T-helper 2 cell treated with Interferon-gamma antibody and Interleukin-4, amounts not matched to agents 5 μg/mL and 100 μg/mL, for 36 hours (primary cell): ENCODE data around the gene KIF6.
"Not testable (repeated sequence)": the region's sequence is repeated elsewhere in the genome, so short reads cannot be mapped to it uniquely, and the experiment has no call there.

Experiments
- DNase-seq: peaks from one replicate; pipeline ENCODE4 v3.0.0; 2021; ENCODE audit warnings: low spot score
- H3K27ac Mint-ChIP-seq: one replicate; pipeline ENCODE4 v1.8.0; 2021; ENCODE audit warnings: mild to moderate bottlenecking, mixed read lengths
- H3K27me3 Mint-ChIP-seq: one replicate; pipeline ENCODE4 v1.8.0; 2021; ENCODE audit warnings: low read depth, mixed read lengths
- H3K36me3 Mint-ChIP-seq: one replicate; pipeline ENCODE4 v1.8.0; 2021; ENCODE audit warnings: low read depth, mixed read lengths
- H3K4me1 Mint-ChIP-seq: one replicate; pipeline ENCODE4 v1.8.0; 2021; ENCODE audit warnings: low read depth, mixed read lengths
- H3K4me3 Mint-ChIP-seq: one replicate; pipeline ENCODE4 v1.8.0; 2022; ENCODE audit warnings: mild to moderate bottlenecking, moderate library complexity, mixed read lengths
- H3K9me3 Mint-ChIP-seq: one replicate; pipeline ENCODE4 v1.8.0; 2021; ENCODE audit warnings: mixed read lengths

Gene KIF6

DNA sequence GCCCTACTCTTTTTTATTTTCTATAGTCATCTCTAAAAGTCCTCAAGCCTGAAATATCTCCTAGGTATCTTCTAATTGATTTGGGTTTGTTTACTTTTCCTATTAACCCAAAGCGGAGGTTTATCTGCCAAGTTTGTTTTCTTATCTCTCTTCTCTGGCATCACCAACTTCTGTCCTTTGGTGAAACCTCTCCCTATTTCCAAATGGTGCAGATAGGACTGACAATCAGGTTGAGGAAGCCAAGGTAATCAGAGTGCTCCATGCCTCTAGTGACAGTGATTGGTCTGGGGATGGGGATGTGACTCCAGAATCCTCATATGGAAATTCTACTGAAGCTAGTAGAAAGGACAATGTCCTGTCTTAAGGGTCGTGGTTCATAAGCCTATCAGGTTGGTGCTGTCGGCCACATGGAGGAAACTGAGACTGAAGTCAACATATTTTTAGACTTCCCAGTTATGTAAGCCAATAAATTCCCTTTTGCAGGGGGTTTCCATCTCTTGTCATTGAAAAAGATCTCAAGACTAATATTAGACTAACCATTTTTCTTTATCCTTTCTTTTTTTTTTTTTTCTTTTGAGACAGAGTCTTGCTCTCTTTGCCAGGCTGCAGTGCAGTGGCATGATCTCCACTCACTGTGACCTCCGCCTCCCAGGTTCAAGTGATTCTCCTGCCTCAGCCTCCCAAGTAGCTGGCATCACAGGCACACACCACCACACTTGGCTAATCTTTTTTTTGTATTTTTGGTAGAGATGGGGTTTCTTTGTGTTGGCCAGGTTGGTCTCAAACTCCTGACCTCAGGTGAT lies 28.0 kb downstream of the KIF6 start:
- Mint-ChIP-seq H3K4me1 (no peaks in the 10 kb centered on the region), H3K36me3 (no peaks in the 10 kb centered on the region), H3K4me3 (no peak overlapping the region), H3K27me3 (peaks cover 8% of the 10 kb centered on the region), H3K9me3 (no peaks in the 10 kb centered on the region), H3K27ac (no peak overlapping the region)
- DNase-seq = no peak

GRCh38 chr6:39695447-39695846 lies 29.8 kb downstream of the KIF6 start:
- Mint-ChIP-seq H3K9me3 (no peaks in the 10 kb centered on the region), H3K4me3 (no peak overlapping the region), H3K4me1 (no peaks in the 10 kb centered on the region), H3K27me3 (peaks cover 8% of the 10 kb centered on the region), H3K36me3 (no peaks in the 10 kb centered on the region), H3K27ac (no peak overlapping the region)
- no peak for DNase-seq

- Mint-ChIP-seq H3K9me3 (no peaks in the 10 kb centered on the region), H3K27ac (no peak overlapping the region), H3K27me3 (peaks cover 5% of the 10 kb centered on the region), H3K36me3 (no peaks in the 10 kb centered on the region), H3K4me3 (no peak overlapping the region), H3K4me1 (no peaks in the 10 kb centered on the region)
- no peak for DNase-seq
Observed at GRCh38 chr6:39693206-39693605, 32.0 kb downstream of the KIF6 start.

DNA sequence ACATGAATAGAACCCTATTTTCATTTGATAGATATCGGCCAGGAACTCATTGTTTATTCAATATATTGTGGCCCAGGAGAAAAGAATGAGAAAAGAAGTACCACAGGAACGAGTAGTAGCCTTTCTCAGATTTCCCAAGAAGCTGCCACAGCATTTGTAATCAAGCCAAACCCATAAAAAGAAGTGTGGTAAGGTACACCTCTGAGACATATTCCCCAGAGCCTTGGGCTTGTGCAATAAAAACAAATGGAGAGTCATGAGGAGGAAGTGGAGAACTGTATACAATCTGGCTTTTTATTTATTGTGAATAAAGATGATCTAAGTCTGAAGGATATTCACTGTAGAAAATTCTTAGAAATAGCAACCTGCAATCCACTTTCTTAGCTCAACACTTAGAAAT lies 36.7 kb downstream of the KIF6 start:
- Mint-ChIP-seq H3K27me3 (peaks cover 4% of the 10 kb centered on the region), H3K36me3 (no peaks in the 10 kb centered on the region), H3K9me3 (no peaks in the 10 kb centered on the region), H3K27ac (no peak overlapping the region), H3K4me3 (no peak overlapping the region), H3K4me1 (no peaks in the 10 kb centered on the region)
- DNase-seq = no peak

- H3K4me1 Mint-ChIP-seq = no peaks in the 10 kb centered on the region
- H3K4me3 Mint-ChIP-seq = no peak overlapping the region
- H3K27ac Mint-ChIP-seq = no peak overlapping the region
- peaks cover 3% of the 10 kb centered on the region for H3K27me3 Mint-ChIP-seq
- no peaks in the 10 kb centered on the region for H3K36me3 Mint-ChIP-seq
- no peaks in the 10 kb centered on the region for H3K9me3 Mint-ChIP-seq
- no peak for DNase-seq
Observed at GRCh38 chr6:39686976-39687375, 38.2 kb downstream of the KIF6 start.

GRCh38 chr6:39685938-39686337 lies 39.3 kb downstream of the KIF6 start:
- Mint-ChIP-seq H3K4me1 (no peaks in the 10 kb centered on the region), H3K27me3 (peaks cover 3% of the 10 kb centered on the region), H3K9me3 (no peaks in the 10 kb centered on the region), H3K27ac (no peak overlapping the region), H3K4me3 (no peak overlapping the region), H3K36me3 (no peaks in the 10 kb centered on the region)
- no peak for DNase-seq

- Mint-ChIP-seq H3K27me3 (peaks cover 3% of the 10 kb centered on the region), H3K4me1 (no peaks in the 10 kb centered on the region), H3K9me3 (no peaks in the 10 kb centered on the region), H3K4me3 (no peak overlapping the region), H3K36me3 (no peaks in the 10 kb centered on the region), H3K27ac (no peak overlapping the region)
- DNase-seq = no peak
Observed at GRCh38 chr6:39685489-39685826, 39.8 kb downstream of the KIF6 start.

- Mint-ChIP-seq H3K27ac (no peak overlapping the region), H3K4me1 (no peaks in the 10 kb centered on the region), H3K27me3 (peaks cover 3% of the 10 kb centered on the region), H3K9me3 (no peaks in the 10 kb centered on the region), H3K4me3 (no peak overlapping the region), H3K36me3 (no peaks in the 10 kb centered on the region)
- DNase-seq = no peak
Observed at GRCh38 chr6:39684790-39685488, 40.3 kb downstream of the KIF6 start.

DNA sequence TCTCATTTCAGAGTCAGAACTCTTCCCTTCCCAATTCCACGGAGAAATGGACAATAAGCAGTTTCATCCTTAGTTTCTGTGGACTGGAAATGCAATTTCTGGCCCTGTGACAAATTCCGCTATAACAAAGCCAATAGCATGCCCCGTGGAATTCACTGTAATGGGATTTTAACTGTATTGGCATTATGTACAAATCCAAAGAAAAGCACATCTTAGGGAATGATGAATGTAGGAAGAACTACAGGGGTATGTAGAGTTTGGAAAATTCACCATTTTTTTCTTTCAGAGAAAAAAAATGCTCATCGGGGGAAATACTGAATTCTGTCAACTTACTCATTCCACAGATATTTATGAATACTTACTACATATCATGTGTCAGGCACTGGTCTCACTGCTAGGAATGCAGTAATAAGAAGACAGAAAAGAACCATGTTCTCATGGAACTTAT lies 43.5 kb downstream of the KIF6 start:
- no peak overlapping the region for H3K27ac Mint-ChIP-seq
- no peak for DNase-seq
- peaks cover 3% of the 10 kb centered on the region for H3K27me3 Mint-ChIP-seq
- no peaks in the 10 kb centered on the region for H3K4me1 Mint-ChIP-seq
- H3K36me3 Mint-ChIP-seq = no peaks in the 10 kb centered on the region
- H3K4me3 Mint-ChIP-seq = no peak overlapping the region
- H3K9me3 Mint-ChIP-seq = no peaks in the 10 kb centered on the region

GRCh38 chr6:39678914-39679313 lies 46.3 kb downstream of the KIF6 start:
- H3K4me1 Mint-ChIP-seq = no peaks in the 10 kb centered on the region
- no peaks in the 10 kb centered on the region for H3K36me3 Mint-ChIP-seq
- H3K27ac Mint-ChIP-seq = no peak overlapping the region
- H3K4me3 Mint-ChIP-seq = no peak overlapping the region
- H3K9me3 Mint-ChIP-seq = no peaks in the 10 kb centered on the region
- no peak for DNase-seq
- H3K27me3 Mint-ChIP-seq = no peaks in the 10 kb centered on the region

GRCh38 chr6:39677318-39677717 lies 47.9 kb downstream of the KIF6 start:
- H3K27me3 Mint-ChIP-seq, H3K9me3 Mint-ChIP-seq, H3K36me3 Mint-ChIP-seq, DNase-seq, H3K4me3 Mint-ChIP-seq, H3K27ac Mint-ChIP-seq, H3K4me1 Mint-ChIP-seq: not testable (repeated sequence)

- Mint-ChIP-seq H3K27ac (no peak overlapping the region), H3K4me1 (no peaks in the 10 kb centered on the region), H3K27me3 (peaks cover 4% of the 10 kb centered on the region), H3K36me3 (no peaks in the 10 kb centered on the region), H3K4me3 (no peak overlapping the region), H3K9me3 (no peaks in the 10 kb centered on the region)
- no peak for DNase-seq
Observed at GRCh38 chr6:39670519-39670918, 54.7 kb downstream of the KIF6 start.

- Mint-ChIP-seq H3K9me3 (no peaks in the 10 kb centered on the region), H3K27ac (no peak overlapping the region), H3K36me3 (no peaks in the 10 kb centered on the region), H3K4me3 (no peak overlapping the region), H3K4me1 (no peaks in the 10 kb centered on the region), H3K27me3 (peaks cover 4% of the 10 kb centered on the region)
- no peak for DNase-seq
Observed at GRCh38 chr6:39669973-39670342, 55.2 kb downstream of the KIF6 start.

DNA sequence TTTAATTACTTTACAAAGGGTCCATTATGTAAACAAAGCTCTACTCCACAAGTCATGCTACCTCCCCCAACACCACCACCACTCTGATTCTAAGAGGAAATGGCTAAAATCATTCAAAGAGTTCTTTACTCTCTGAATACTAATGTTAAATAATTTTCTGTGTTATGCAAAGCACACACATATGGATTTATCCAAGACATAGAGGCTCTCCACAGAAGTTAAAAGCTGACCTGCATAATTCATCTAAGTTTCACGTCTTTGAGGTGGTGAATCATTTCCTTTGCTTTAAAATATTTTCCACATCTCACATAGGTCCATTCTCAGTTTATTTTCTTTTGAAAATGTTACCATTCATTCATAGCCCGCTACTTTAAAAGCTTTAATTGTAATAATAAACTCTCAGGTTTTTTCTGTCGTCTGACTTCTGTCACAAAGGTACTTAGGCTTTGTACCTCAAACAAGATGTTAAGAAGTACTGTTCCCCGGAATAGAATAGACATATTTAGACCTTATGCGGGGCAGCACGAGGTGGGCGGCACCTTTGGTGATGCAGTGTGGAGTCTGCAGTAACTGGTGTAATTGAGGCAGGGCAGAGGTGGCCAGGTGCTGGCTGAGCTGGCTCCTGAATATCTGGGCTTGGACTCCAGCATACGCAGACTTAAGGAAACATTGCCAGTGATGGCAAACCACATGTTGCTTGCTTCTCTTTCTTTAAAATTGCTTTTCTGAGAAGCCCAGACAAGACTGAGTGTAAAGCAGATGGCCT lies 55.8 kb downstream of the KIF6 start:
- Mint-ChIP-seq H3K4me1 (no peaks in the 10 kb centered on the region), H3K4me3 (no peak overlapping the region), H3K9me3 (no peaks in the 10 kb centered on the region), H3K27ac (no peak overlapping the region), H3K36me3 (no peaks in the 10 kb centered on the region), H3K27me3 (peaks cover 4% of the 10 kb centered on the region)
- DNase-seq = no peak
